DMS79 (cell line): Measurements from ENCODE around the gene NRDC.
"Not testable (repeated sequence)": the region's sequence is repeated elsewhere in the genome, so short reads cannot be mapped to it uniquely, and the experiment has no call there.

Experiments
- DNase-seq: peaks from one replicate; lab custom pipeline; 2025; lab: John Stamatoyannopoulos, UW

Gene NRDC

DNA sequence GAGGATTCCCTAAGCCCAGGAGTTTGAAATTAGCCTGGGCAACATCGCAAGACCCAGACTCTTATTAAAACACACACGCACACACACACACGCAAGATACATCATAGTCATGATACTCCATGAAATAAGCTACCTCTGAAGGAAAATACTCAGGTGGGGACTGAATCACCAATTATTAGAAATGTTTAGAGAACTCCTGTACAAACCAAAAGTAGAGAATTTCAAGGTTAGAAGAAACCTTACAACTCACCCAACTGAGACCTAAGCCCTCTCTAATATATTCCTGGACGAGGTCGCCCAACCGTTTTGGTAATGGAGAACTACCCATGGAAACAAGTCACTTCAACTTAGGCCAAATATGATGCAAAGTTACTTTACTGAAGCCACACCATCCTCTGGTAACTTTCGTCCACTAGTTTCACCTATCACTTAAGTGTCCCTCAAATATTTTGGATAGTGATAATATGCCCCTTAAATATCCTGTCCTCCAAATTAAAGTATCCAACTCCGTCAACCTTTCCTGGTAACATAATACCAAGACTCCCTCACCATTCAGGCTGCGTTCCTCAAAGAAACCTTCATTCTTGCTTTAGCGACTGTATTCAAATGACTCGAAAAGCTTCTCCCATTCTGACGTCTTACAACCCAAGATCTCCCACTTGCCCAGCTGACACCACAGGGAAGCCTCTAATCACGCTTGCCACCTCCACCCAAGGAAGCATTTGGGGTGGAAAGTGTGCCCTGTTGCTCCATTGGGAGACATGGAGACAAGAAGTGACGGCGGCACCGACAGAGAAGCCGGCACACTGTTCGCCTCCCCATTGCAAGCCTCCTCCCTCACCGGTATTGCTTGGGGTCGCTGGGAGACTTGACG is 856 bp downstream of the NRDC start:
- peak; percentile 24 for DNase-seq

- DNase-seq: no peak
Observed at GRCh38 chr1:51875836-51876235, 2.7 kb downstream of the NRDC start.

DNA sequence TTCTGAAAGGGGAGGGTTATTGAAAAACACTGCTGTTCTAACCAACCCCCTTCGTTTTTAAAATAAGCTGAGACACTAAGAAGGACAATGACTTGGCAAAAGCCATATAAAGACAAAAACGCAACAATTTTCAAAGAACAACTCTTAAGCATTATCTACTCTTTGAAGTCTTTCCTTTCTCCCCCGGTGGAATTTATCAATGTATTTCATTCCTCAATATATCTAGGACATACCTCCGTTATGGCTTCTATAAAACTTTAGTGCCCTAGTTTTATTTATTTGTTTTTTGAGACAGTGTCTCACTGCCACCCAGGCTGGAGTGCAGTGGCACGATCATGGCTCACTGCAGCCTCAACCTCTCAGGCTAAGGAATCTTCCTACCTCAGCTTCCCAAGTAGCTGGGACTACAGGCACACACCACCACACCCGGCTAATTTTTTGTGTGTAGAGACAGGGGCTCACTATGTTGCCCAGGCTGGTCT is 3.2 kb downstream of the NRDC start:
- DNase-seq: no peak

- DNase-seq: not testable (repeated sequence)
Observed at GRCh38 chr1:51873270-51873669, 5.3 kb downstream of the NRDC start.

DNA sequence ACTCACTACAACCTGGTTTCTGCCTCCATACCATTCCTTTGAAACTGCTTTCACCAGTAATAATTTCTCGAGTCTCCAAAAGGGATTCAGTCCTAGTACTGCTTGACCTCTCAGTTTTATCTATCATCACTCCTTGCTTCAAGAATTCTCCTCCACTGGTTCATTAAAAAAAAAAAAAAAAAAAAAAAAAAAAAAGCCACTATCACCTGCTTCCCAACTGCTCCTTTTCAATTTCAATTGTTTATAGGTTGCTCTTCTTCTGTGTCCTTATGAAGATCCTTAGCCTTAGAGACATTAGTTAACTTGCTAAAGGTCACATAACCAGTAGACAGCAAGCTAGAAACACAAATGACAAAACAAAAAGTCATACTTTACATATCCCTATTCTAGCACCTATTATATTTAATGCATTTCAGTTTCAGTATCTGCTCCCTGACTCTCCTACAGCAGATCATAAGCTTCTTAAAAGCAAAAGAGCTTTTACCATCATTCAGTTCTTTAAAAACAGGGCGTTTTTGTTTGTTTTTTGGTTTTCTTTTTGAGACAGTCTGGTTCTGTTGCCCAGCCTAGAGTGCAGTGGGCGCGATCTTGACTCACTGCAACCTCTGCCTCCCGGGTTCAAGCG is 7.1 kb downstream of the NRDC start:
- DNase-seq: no peak

GRCh38 chr1:51870603-51871350 is 7.8 kb downstream of the NRDC start:
- DNase-seq: no peak

DNA sequence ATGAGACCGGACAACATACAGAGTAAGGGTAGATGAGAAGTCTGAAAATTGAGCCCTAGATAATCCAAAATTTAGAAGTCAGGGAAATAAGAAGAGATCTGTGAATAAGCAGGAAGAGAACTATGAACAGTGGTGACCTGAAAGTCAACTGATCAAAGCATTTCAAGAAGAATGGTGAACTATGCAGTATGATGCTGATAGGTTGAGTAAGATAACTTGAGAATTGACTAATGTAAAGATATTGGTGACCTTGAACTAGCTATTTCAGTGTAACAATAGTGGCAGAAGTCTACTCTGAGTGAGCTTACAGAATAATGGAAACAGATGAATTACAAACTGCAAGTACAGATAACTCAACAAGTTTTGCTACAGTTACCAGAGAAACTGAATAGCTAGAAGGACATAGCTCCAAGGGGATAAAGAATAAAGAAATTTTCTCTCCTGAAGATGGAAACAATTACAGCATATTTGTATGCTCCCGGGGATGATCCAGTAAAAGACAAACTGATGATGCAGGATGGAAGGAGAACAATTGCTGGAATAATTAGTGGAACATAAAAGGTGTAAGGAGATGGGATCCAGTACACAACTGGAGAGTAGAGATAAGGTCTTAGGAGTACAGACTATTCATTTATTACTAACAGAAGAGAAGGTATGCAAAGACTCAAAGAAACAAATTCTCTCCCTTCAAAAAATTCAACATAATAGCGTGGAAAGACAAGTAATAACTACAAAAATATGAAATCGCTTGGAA is 10.9 kb downstream of the NRDC start:
- DNase-seq: no peak

DNA sequence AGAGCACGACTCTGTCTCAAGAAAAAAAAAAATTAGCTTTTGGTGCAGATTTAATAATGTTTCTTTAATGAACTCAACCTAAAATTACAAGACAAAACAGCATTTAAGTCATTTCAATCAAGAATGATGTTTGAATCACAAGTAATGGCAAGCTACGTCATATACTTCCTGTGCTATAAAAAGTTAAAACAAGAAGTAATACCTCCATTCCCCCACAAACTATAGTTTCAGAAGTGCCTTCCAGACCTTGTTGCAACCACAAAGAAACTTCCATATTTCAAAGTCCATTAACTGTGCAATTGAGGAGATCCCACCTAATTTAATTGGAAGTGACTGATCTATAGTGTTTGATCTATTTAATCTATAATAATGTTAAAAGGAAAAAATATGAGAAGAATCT is 15.1 kb downstream of the NRDC start:
- DNase-seq: no peak

- no peak for DNase-seq
Observed at GRCh38 chr1:51861669-51862068, 16.9 kb downstream of the NRDC start.

GRCh38 chr1:51859735-51860134 is 18.8 kb downstream of the NRDC start:
- no peak for DNase-seq

DNA sequence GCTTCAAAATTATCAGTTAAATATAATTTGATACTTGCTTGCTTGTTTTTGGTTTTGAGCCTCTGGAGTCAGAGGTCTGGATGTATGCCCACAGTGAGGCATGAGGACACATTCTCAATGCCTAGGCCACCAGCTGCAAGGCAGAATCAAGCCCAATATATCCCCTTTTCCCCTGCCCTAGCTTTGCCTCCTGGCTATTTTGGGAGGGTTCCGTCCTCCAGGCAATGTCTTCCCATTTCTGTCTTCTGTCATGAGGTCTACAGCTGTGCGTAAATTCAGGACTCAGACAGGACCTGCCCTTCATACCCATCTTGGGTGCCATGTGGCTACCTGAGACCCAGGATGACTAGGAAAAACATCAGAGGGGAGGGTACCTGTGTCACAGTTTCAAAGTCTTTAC is 19.2 kb downstream of the NRDC start:
- no peak for DNase-seq

- DNase-seq: no peak
Observed at GRCh38 chr1:51858892-51859291, 19.6 kb downstream of the NRDC start.

DNA sequence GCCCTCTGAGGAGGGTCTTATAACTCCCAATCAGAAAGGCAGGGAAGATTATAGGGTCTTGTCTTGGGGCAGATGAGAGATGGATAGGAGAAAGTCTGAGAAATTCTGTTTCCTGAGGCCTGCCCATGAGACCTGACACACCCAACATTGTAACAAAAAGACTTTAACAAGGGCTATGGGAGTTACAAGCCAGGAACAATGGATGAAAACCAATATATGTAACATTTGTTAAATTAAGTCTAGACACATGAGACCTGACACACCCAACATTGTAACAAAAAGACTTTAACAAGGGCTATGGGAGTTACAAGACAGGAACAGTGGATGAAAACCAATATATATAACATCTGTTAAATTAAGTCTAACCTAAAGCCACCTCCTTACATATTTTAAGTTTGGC is 21.8 kb downstream of the NRDC start:
- DNase-seq: no peak

- DNase-seq: no peak
Observed at GRCh38 chr1:51855624-51856023, 22.9 kb downstream of the NRDC start.

DNA sequence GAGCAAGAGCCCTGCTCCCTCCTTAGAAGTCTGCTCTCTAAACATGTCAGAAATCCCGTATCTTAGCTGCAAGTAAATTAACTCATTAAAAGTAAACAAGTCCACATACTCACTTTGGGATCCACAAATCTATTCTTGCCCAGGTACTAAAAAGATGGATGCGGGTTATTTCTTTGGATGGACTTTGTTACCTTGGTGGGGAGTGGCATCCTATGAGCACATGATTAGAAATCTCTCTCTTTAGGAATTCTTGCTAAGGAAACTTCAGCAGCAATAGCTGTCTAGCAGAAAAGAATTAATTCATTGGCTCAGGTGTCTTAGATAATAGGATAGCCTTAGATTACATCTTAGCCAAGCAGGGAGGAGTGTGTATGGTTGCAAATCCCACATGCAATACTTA is 25.2 kb downstream of the NRDC start:
- no peak for DNase-seq

DNA sequence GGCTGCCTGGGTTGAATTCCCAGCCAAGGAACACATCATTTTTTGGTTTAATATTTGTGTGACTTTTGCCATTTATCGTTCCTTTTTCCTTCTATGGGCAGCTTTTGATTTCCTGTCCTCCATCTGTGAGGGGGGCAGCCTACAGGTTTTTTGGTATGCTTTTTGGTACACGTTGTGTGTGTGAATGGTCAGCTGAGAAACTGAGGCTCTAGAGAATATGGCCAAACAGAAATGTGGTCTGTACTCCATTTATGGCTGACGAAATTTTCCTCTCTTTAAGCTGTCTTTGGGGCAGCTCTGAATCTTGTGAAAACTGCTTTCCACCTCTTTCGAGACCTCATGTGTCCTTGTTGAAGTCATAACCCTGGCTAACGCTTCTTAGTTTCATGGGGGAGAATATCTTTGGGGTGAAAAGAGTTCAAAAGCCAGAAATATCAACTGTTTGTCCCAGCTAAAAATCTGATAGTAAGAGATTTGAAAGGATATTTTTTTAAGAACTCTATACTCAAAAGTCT is 26.6 kb downstream of the NRDC start:
- DNase-seq: no peak

- DNase-seq: no peak
Observed at GRCh38 chr1:51850420-51851223, 27.9 kb downstream of the NRDC start.

GRCh38 chr1:51847294-51847920 is 31.1 kb downstream of the NRDC start:
- DNase-seq: no peak

- no peak for DNase-seq
Observed at GRCh38 chr1:51843948-51844347, 34.6 kb downstream of the NRDC start.

DNA sequence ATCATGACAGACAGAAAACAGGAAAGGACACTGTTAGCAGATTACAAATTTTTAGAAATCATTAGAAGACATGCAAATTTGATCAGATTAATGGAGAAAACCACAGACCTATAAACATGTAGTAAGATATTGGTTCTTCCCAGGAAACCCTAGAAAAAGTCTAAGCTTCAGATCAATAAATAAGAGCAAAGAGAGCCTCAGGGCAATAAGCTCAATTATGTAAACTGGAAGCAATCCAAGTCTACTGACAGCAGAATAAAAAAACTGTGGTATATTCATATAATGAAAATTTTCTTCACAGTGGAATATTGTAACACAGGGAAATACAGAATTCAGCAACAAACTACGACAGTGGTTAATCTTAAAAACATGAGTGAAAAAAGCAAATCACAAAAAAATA is 36.3 kb downstream of the NRDC start:
- no peak for DNase-seq
